ENCODE results near the gene AWAT1. TPM values are rescaled to one million over a fixed set of nuclear protein-coding genes. Genes with fewer than 3 reads are reported as not detected.

The AWAT1 gene
- polyA plus RNA-seq, 1 donor from 2014 or later = not detected

DNA sequence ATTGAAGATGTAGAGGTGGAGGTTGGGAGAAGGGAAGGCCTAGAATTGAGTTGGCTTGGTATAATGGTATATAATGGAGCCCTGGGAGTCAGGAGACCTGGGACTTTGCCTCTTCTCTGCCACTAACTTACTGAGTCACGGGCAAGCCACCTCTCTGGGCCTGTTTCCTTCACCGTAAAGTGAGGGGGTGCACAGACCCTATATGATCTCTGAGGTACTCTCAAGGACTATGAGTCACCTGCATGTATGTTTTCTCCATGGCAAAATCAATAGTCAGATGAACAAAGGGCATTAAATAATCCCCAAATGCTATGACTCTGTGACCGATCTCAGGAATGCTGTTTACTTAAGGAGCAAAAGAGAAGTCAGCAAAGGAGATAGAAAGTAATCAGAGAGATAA is 20.5 kb downstream of the AWAT1 start:
- Histone ChIP-seq H3K36me3 (ENCODE audit: insufficient read depth, low read length) (no peaks in the 10 kb centered on the region), H3K27me3 (ENCODE audit: insufficient read depth, low read depth, low read length) (no peaks in the 10 kb centered on the region), H2AFZ (ENCODE audit: low read depth, low read length) (no peak overlapping the region), H3K9ac (ENCODE audit: low read length) (no peak overlapping the region), H3K27ac (ENCODE audit: low read length) (no peak overlapping the region), H4K20me1 (ENCODE audit: insufficient read depth) (no peaks in the 10 kb centered on the region), H3F3A (ENCODE audit: insufficient read depth, low read length, poor library complexity, severe bottlenecking) (no peaks in the 10 kb centered on the region), H3K4me2 (ENCODE audit: low read length) (no peak overlapping the region), H3K4me3 (ENCODE audit: low read length) (no peak overlapping the region), H3K9me3 (ENCODE audit: low read length) (no peaks in the 10 kb centered on the region), H3K79me2 (replicated peaks; ENCODE audit: insufficient read depth, low read length) (no peaks in the 10 kb centered on the region), H3K9me2 (ENCODE audit: insufficient read depth, low read length) (no peaks in the 10 kb centered on the region)
- TF ChIP-seq EP300 (conservative IDR thresholded peaks at IDR 0.05; ENCODE audit: poor library complexity, severe bottlenecking) (no peak), TAF1 (IDR thresholded peaks at IDR 0.05; ENCODE audit: low read depth) (no peak)
- TF ChIP-seq, protein P1, sequence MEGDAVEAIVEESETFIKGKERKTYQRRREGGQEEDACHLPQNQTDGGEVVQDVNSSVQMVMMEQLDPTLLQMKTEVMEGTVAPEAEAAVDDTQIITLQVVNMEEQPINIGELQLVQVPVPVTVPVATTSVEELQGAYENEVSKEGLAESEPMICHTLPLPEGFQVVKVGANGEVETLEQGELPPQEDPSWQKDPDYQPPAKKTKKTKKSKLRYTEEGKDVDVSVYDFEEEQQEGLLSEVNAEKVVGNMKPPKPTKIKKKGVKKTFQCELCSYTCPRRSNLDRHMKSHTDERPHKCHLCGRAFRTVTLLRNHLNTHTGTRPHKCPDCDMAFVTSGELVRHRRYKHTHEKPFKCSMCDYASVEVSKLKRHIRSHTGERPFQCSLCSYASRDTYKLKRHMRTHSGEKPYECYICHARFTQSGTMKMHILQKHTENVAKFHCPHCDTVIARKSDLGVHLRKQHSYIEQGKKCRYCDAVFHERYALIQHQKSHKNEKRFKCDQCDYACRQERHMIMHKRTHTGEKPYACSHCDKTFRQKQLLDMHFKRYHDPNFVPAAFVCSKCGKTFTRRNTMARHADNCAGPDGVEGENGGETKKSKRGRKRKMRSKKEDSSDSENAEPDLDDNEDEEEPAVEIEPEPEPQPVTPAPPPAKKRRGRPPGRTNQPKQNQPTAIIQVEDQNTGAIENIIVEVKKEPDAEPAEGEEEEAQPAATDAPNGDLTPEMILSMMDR (IDR thresholded peaks at IDR 0.05; ENCODE audit: poor library complexity, severe bottlenecking) = no peak

DNA sequence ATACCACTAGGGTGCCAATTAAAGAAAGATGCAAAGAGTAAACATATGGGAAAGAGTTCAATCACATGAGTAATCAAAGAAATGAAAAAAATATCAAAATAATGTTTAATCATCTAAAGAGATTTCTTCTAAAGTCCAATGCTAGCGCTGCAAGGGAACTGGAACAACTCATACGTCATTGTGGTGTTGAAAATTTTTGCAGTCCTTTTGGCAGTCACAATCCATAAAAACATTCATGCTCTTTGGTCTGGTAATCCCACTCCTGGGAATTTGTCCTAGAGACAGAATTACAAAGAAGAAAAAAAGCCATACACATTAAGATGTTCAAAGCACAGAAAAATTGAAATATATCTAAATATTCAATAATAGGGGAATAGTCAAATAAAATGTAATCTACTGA is 21.0 kb downstream of the AWAT1 start:
- Histone ChIP-seq H3F3A (ENCODE audit: insufficient read depth, low read length, poor library complexity, severe bottlenecking) (no peaks in the 10 kb centered on the region), H3K27me3 (ENCODE audit: insufficient read depth, low read depth, low read length) (no peaks in the 10 kb centered on the region), H3K9me3 (ENCODE audit: low read length) (no peaks in the 10 kb centered on the region), H3K27ac (ENCODE audit: low read length) (no peak overlapping the region), H2AFZ (ENCODE audit: low read depth, low read length) (no peak overlapping the region), H3K9me2 (ENCODE audit: insufficient read depth, low read length) (no peaks in the 10 kb centered on the region), H3K4me3 (ENCODE audit: low read length) (no peak overlapping the region), H3K36me3 (ENCODE audit: insufficient read depth, low read length) (no peaks in the 10 kb centered on the region), H3K9ac (ENCODE audit: low read length) (no peak overlapping the region), H4K20me1 (ENCODE audit: insufficient read depth) (no peaks in the 10 kb centered on the region), H3K79me2 (replicated peaks; ENCODE audit: insufficient read depth, low read length) (no peaks in the 10 kb centered on the region), H3K4me2 (ENCODE audit: low read length) (no peak overlapping the region)
- TF ChIP-seq, protein P2, sequence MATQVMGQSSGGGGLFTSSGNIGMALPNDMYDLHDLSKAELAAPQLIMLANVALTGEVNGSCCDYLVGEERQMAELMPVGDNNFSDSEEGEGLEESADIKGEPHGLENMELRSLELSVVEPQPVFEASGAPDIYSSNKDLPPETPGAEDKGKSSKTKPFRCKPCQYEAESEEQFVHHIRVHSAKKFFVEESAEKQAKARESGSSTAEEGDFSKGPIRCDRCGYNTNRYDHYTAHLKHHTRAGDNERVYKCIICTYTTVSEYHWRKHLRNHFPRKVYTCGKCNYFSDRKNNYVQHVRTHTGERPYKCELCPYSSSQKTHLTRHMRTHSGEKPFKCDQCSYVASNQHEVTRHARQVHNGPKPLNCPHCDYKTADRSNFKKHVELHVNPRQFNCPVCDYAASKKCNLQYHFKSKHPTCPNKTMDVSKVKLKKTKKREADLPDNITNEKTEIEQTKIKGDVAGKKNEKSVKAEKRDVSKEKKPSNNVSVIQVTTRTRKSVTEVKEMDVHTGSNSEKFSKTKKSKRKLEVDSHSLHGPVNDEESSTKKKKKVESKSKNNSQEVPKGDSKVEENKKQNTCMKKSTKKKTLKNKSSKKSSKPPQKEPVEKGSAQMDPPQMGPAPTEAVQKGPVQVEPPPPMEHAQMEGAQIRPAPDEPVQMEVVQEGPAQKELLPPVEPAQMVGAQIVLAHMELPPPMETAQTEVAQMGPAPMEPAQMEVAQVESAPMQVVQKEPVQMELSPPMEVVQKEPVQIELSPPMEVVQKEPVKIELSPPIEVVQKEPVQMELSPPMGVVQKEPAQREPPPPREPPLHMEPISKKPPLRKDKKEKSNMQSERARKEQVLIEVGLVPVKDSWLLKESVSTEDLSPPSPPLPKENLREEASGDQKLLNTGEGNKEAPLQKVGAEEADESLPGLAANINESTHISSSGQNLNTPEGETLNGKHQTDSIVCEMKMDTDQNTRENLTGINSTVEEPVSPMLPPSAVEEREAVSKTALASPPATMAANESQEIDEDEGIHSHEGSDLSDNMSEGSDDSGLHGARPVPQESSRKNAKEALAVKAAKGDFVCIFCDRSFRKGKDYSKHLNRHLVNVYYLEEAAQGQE (IDR thresholded peaks at IDR 0.05; ENCODE audit: borderline replicate concordance) = no peak
- TF ChIP-seq EZH2 (IDR thresholded peaks at IDR 0.05; ENCODE audit: borderline replicate concordance, insufficient read depth, low read length, poor library complexity, severe bottlenecking) (no peak), EP300 (conservative IDR thresholded peaks at IDR 0.05; ENCODE audit: poor library complexity, severe bottlenecking) (no peak), RAD21 (conservative IDR thresholded peaks at IDR 0.05) (no peak), SMC3 (conservative IDR thresholded peaks at IDR 0.05; ENCODE audit: poor library complexity) (no peak), MXI1 (conservative IDR thresholded peaks at IDR 0.05; ENCODE audit: poor library complexity, severe bottlenecking) (no peak), POLR2AphosphoS5 (IDR thresholded peaks at IDR 0.05) (no peak), TAF1 (IDR thresholded peaks at IDR 0.05; ENCODE audit: low read depth) (no peak)
- TF ChIP-seq, protein P1 (IDR thresholded peaks at IDR 0.05; ENCODE audit: poor library complexity, severe bottlenecking) = no peak

Data from neural cell (in vitro differentiated cells).